Cardiac muscle cell (in vitro differentiated cells and primary cell): Measurements from ENCODE around the gene ACOT7. TPM values are rescaled to one million over a fixed set of nuclear protein-coding genes. Genes with fewer than 3 reads are reported as not detected.

Experiments used
- DNase-seq, 2 donors: peaks; one replicate each; pipeline versions ENCODE4 v3.0.0 to v3.0.0-alpha.2; 2010 to 2017; ENCODE audit warnings: low read depth in 1 of 2, low spot score in 1 of 2
- H3K27ac ChIP-seq: fragments of 200-600 bp; sonication (generic); 2 replicates; pipeline ENCODE4 v1.5.1; 2016
- H3K27me3 ChIP-seq: fragments of 200-600 bp; sonication (generic); 2 replicates; pipeline ENCODE4 v1.6.0; 2016; ENCODE audit warnings: control low read depth
- H3K36me3 ChIP-seq: fragments of 200-600 bp; sonication (generic); 2 replicates; pipeline ENCODE4 v1.5.1; 2016; ENCODE audit warnings: control low read depth
- H3K4me1 ChIP-seq: fragments of 200-600 bp; sonication (generic); 2 replicates; pipeline ENCODE4 v1.8.1; 2017; ENCODE audit warnings: low read depth, mild to moderate bottlenecking, mixed run types
- H3K4me3 ChIP-seq: fragments of 200-600 bp; sonication (generic); 2 replicates; pipeline ENCODE4 v1.5.1; 2016; ENCODE audit warnings: mild to moderate bottlenecking
- H3K9me3 ChIP-seq: fragments of 200-600 bp; sonication (generic); 2 replicates; pipeline ENCODE4 v1.5.1; 2017; ENCODE audit warnings: low read depth, mild to moderate bottlenecking, control low read depth
- polyA plus RNA-seq: library from polyadenylated mRNA; unstranded; fragments of >200 nt; fragmentation: Nextera tagmentation; extraction: Ambion mirVana; gene quantifications from 2 replicates; pipeline ENCODE4 v1.2.1, GENCODE V29; 2016
- total RNA-seq: library from RNA; depleted of rRNA; stranded (reverse); fragments of >200 nt; gene quantifications from 2 replicates; pipeline ENCODE4 v1.2.3, GENCODE V29; 2016
- TF ChIP-seq, protein P1 (sequence below): IDR thresholded peaks from 2 replicates; pipeline ENCODE4 v1.5.1; 2012; ENCODE audit warnings: low read depth, mild to moderate bottlenecking, low read length

Gene ACOT7
- total and polyA plus RNA-seq, 2 experiments from 2014 or later, result 11.8 to 51.2 TPM

- TF ChIP-seq, protein P1, sequence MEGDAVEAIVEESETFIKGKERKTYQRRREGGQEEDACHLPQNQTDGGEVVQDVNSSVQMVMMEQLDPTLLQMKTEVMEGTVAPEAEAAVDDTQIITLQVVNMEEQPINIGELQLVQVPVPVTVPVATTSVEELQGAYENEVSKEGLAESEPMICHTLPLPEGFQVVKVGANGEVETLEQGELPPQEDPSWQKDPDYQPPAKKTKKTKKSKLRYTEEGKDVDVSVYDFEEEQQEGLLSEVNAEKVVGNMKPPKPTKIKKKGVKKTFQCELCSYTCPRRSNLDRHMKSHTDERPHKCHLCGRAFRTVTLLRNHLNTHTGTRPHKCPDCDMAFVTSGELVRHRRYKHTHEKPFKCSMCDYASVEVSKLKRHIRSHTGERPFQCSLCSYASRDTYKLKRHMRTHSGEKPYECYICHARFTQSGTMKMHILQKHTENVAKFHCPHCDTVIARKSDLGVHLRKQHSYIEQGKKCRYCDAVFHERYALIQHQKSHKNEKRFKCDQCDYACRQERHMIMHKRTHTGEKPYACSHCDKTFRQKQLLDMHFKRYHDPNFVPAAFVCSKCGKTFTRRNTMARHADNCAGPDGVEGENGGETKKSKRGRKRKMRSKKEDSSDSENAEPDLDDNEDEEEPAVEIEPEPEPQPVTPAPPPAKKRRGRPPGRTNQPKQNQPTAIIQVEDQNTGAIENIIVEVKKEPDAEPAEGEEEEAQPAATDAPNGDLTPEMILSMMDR, result no peak
- Histone ChIP-seq H3K4me3 (no peak overlapping the region), H3K27ac (no peak overlapping the region), H3K4me1 (no peaks in the 10 kb centered on the region), H3K9me3 (no peaks in the 10 kb centered on the region), H3K27me3 (no peaks in the 10 kb centered on the region), H3K36me3 (no peaks in the 10 kb centered on the region)
- DNase-seq, result no peak
These were observed 90.1 kb downstream of the ACOT7 start for GRCh38 chr1:6303397-6304012.

DNA sequence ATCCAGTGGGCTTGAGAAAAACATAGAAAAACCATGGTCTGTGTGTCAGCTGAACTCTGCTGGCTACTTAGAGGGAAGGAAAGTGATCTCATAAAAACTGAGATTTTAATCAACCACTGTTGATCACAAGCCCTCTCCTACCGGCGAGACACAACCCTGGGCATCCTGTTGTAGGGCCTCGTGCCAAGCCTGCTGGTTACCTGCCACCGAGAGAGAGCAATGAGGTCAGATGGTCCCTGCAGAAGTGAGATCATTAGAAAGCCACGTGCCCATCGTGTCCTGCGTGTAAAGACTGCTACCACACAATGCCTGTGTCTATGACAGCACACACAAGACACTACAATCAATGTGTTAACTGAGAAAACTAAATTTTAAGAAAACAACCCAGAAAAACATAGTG lies 91.0 kb downstream of the ACOT7 start:
- TF ChIP-seq, protein P1, result no peak
- no peaks in the 10 kb centered on the region for H3K4me1 ChIP-seq
- no peaks in the 10 kb centered on the region for H3K27me3 ChIP-seq
- H3K9me3 ChIP-seq, result no peaks in the 10 kb centered on the region
- DNase-seq, result no peak
- H3K36me3 ChIP-seq, result no peaks in the 10 kb centered on the region
- H3K4me3 ChIP-seq, result no peak overlapping the region
- H3K27ac ChIP-seq, result no peak overlapping the region

DNA sequence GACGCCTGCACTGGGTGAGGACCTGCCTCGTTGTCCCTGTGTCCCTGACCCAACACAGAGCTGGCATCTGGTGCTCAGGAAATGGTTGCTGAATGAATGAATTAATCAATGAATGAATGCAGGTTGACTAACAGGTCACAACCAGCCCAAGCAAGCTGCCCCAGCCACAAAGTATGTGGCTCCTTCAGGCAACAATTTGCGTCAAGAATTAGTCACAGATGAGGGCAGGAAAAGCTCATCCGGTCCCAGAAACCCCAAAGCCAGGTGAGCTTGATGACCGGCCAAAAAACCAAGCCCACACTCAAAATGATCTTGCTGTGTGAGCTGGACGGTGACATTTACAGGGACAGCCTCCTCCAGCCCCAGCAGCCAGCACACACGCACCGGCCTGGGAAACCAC lies 92.0 kb downstream of the ACOT7 start:
- no peaks in the 10 kb centered on the region for H3K9me3 ChIP-seq
- DNase-seq, result peak in 1 of 2 donors; percentile 6
- H3K27me3 ChIP-seq, result no peaks in the 10 kb centered on the region

GRCh38 chr1:6300342-6301048 lies 93.1 kb downstream of the ACOT7 start:
- TF ChIP-seq, protein P1, result no peak
- H3K27me3 ChIP-seq, result no peaks in the 10 kb centered on the region
- no peaks in the 10 kb centered on the region for H3K36me3 ChIP-seq
- no peaks in the 10 kb centered on the region for H3K9me3 ChIP-seq
- H3K4me1 ChIP-seq, result no peaks in the 10 kb centered on the region
- H3K4me3 ChIP-seq, result no peak overlapping the region
- H3K27ac ChIP-seq, result no peak overlapping the region
- DNase-seq, result no peak

More for the DNA sequence above, 92.0 kb downstream of the ACOT7 start:
- H3K27ac ChIP-seq, result no peak overlapping the region
- no peaks in the 10 kb centered on the region for H3K4me1 ChIP-seq
- H3K4me3 ChIP-seq, result no peak overlapping the region
- TF ChIP-seq, protein P1, result no peak
- no peaks in the 10 kb centered on the region for H3K36me3 ChIP-seq

DNA sequence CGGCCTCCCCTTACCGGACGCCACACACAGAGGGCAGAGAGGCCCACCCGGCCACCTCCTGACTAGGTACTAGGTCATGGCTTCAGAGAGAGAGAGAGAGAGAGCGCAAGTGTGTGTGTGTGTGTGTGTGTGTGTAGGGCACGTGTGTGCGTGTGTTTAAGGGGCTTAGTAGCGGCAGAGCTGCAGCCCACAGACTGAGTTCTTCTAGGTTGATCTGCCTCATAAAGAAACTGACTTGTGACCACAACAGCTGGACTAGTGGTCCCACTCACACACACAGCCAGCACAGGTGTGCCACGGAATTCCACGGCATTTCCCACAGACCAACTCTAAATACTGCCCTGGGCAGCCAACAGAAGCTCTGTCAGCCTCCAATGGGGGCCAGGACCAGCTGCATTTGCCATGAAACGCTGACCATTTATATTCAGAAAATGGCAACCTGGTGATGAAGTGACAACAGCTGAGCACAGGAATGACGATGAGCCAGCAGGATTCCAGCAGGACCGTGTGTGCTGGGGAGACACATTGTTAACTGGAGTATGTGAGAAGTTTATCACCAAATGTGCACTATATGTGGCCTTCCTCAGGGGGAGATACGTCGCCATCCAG lies 93.9 kb downstream of the ACOT7 start:
- Histone ChIP-seq H3K27me3 (no peaks in the 10 kb centered on the region), H3K36me3 (no peaks in the 10 kb centered on the region), H3K4me1 (no peaks in the 10 kb centered on the region), H3K27ac (no peak overlapping the region), H3K9me3 (no peaks in the 10 kb centered on the region), H3K4me3 (no peak overlapping the region)
- no peak for DNase-seq
- TF ChIP-seq, protein P1, result no peak
